GM19099 (cell line): ENCODE measurements around the gene GNAQ.

ENCODE experiments used
- POLR2A ChIP-seq: IDR thresholded peaks from 3 replicates; pipeline ENCODE4 v1.6.1; 2011; ENCODE audit warnings: low read depth; ENCODE audit not compliant: insufficient read length; ENCODE audit errors: extremely low read depth

GNAQ gene

DNA sequence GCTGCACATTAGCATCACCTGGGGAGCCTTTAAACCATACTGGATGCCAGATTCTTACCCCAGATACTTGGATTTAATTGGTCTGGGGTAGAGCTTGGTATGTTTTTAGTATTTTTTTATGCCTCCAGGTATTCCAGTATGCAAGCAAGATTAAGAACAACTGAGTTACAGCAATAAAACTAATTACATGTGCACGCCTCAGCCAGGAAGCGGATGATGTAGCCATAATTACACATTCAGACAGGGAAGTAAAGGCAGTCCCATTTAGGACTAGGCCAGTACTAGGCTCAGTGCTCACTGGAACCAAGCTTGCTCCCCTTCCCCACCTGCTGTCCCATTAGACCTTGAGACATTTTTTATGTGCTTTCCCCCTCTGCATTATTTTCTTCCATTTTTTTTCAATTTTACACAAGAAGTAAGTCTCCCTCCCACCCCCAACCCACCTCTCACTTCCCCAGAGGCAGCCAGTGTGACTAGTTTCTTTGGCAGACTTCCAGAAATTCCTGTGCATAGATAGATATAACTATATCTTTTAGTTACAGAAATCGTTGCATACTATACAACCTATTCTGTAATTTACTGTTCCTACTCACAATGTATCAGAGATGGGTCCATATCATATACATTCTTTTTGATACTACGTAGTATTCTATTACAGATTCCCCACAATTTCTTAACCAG is 7.1 kb upstream of the GNAQ start:
- TF ChIP-seq POLR2A = no peak

DNA sequence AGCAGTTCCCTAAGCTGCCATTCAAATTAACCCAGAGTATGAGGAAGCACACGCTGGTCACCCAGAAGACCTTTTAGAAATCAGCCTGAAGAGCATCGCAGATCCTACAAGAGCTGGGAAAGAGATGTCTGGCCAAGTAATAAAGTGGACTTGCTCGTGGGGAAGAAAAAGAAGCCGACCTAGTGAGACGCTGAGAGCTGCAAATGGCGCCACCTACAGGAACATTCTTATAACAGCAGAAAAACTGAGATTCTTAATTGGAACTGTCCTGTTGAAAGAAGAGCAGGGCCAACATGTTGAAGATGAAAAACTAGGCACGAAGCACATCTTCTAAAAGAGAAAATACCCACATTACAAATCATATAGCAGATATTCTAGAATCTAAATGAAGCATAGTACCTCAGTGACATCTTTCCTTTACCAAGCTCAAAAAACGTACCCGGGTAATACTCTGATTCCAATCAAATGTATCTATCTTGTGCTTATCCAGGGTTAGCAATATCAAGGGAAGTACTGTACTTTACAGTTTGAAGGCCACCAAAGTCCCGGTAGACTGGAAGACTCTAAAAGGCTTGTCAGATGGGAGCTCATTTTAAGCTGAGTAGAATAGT is 3.9 kb upstream of the GNAQ start:
- no peak for TF ChIP-seq POLR2A

DNA sequence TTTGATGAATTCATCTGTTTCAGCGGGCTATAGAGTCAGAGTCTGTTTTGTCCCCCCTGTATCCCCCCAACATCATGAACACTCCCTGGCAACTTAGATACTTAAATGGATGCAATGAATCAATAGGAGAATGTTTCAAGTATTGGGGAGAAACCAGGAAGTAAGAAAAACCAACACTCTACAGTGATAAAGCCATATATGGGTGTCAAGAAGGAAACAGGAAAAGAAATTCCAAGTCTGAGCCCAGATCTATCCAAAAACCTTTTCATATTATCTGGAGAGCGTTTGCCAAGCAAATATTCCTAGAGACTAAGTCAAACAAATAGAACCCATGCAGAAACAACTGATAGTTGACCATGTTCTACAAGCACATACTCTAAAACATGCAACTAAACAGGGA is 2.3 kb upstream of the GNAQ start:
- no peak for TF ChIP-seq POLR2A

DNA sequence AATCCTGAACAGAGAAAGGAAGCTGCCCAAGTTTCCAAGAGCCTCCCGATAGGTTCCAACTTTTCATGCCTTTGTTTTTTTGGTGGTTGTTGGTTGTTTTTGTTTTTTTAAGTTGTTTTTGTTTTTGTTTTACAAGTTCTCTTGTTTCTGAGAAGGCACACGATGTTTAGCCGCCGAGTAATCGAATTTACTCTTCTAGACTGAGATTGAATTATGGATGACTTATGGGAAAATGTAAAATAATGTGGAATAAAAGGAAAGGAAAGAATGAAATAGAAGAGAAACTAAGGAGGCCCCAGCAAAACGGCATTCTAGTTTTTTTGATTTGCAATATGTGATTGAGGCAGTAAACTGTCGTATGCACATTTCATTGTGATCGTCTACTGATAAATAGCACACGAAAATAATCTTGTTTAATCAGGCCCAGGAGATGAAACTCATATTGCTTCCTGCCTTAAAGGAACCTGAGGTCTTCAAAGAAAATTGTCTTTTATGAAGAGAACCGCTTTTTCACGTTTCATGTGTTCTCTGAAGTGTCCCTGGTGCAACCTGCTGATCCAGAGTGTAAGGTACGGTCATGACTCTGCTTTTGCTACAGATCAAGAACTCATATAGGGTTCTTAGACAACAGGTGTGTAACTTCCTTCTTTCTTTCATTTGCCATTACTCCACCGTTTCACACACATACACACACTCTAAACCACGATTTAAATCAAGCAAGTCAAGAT is 1.3 kb upstream of the GNAQ start:
- no peak for TF ChIP-seq POLR2A

DNA sequence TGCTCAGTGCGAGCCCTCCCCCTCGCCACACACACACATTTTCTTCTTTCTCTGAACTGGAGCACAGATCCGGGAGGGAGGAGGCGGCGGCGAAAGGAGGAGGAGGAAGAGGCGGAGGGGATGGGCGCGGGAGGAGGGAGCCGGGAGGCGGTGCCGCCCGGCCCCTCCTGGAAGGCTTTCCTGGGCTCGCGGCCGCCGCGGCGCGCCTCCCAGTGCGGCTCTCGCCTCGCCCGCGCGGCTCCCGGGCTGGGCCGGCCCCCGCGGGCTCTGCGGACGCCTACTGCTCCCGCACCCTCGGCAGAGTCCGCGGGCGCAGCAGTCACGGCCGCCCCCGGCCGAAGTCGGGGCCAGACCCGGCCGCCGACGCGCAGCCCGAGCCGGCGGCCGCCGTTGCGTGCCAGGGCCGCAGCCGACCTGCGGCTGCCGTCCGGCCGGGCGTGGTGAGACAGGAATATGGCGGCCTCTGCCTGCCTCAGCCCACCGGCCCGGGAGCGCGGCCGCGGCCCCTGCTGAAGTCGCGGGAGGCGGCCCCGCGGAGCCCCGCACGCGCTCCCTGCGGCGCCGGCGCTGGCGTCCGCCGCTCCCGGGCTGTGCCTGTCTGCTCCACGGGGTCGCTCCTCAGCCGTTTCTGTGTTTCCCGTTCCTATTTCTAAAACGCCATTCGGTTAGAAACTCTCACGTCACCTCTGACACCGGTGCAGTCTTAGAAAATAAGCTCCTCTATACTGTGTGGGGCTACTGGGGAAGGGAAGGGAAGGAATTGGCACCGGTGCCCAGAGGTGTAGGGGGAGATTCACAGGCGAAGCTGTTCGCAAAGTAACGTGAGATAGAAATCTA is 500 bp upstream of the GNAQ start:
- no peak for TF ChIP-seq POLR2A

GRCh38 chr9:78030553-78031443 is 813 bp downstream of the GNAQ start:
- no peak for TF ChIP-seq POLR2A

DNA sequence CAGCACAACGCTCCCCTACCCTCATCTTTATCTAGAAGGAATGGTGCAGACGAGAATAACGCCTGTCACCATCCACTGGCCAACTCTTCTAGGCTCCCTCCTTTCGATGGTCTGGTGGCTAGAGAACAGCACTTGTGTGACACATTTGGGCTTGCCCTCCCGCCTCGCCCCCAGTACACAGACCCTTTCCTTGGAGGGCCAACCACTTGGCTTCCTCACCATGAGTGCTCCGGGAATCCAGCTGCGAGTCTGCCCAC is 1.4 kb downstream of the GNAQ start:
- no peak for TF ChIP-seq POLR2A

DNA sequence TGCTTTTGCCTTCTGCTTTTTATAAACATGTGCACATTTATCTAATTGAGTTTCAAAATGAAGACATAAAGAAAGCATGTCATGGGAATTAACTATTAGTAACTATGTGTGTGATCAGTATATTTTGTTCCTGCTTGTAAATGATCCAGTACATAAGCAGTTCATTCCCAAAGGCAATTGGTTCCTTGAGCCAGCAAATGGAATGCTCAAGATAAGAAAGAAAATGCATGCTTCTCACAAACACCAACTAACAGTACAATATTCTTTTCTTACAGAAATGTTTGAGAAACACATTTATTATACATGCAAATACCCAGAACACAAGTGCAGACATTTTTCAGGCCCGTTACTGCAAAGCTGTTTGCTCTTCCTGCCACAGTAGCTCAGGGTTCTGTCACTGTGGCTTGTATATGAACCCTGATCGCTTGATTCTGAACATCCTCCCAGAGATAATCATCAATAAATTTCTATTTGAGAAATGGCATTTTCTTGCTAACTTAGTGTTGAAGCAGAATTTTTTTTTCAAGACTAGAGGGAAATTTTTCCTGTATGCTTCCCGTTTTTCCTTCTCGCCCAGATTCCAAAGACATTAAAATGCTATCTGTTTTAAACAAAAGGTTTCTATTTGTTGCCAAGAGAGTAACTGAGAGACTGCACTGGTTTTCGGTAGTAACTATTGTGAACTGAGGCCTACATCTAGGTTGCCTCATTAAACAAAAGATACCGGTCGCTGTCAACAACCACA is 1.9 kb downstream of the GNAQ start:
- no peak for TF ChIP-seq POLR2A

GRCh38 chr9:78028926-78029325 is 2.7 kb downstream of the GNAQ start:
- TF ChIP-seq POLR2A = no peak

GRCh38 chr9:78026947-78027346 is 4.7 kb downstream of the GNAQ start:
- no peak for TF ChIP-seq POLR2A

DNA sequence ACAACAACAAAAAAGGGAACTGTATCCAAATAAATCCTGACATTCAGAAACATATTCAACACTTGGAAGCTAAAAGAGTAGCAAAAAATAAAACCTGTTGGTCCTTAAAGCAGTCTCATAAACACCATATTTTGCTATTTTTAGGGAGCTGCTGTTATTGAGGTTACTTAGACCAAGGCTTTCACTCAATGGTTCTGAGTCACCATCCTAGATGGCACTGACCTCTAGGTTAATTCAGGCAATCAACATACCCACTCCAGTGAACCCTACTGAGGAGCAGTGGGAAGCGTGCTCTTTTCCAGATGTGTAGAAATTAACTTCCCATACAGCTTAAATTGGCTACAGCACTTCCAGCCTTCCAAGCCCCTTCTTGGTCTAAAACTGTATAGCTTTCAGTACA is 5.2 kb downstream of the GNAQ start:
- no peak for TF ChIP-seq POLR2A

DNA sequence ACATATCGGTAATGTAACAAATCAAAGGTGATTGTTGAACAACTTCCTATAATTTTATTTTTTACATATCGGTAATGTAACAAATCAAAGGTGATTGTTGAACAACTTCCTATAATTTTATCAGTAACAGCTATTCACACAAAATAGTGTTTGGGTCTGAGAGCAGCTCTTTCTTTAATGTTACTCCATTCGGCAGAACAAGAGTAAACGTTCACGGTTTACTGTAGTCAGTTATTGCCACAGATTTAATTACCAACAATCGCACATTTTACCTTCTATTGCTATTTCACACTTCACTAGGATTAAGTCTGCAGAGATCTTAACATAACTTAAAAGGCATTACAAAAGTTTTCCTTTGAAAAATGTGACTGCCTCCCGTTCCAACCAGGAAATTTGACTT is 6.4 kb downstream of the GNAQ start:
- no peak for TF ChIP-seq POLR2A

DNA sequence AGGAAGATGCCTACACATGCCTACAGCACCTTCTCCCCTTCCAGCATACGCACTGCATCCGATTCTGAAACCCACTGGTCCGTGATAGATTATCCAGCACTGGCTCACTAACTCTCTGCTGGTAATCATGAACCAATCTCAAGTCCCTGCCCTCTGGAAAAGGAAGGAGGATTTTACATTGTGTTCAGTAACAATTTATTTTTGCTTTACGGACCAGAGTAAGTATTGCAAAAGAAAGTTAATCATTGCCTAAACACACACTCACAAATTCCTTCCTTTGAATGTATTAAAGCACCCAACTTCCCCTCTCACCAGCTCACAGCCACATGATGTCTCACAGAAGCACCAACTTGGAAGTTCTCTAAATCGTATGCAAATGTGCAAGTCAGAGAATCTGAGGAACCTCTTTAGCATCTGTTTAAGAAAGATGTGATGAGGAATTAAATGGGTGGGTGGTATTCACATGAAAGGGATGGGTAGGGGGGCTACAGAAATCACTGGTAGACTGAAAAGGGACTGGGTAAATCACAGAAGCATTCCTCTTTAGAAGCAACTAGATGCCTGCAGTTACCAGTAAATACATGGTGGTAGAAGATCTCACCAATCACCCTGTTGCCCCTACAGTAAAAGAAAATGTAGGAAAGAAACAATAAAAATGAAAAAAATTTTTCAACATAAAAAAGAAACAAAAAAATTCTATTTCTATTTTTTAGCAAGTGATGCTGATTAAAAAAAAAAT is 8.4 kb downstream of the GNAQ start:
- TF ChIP-seq POLR2A = no peak

GRCh38 chr9:78021697-78022096 is 9.9 kb downstream of the GNAQ start:
- TF ChIP-seq POLR2A = no peak

GRCh38 chr9:78017190-78017693 is 14.4 kb downstream of the GNAQ start:
- no peak for TF ChIP-seq POLR2A
